IPS DF 6.9 (cell line): ENCODE data around the gene ARHGEF11.

Source experiments
- DNase-seq: peaks from one replicate; pipeline ENCODE4 v3.0.0-alpha.2; 2013; ENCODE audit warnings: low read depth, low spot score
- H3K27ac ChIP-seq: one replicate; pipeline ENCODE4 v1.5.1; 2013; ENCODE audit warnings: low read length, control low read depth
- H3K27me3 ChIP-seq: 2 replicates; pipeline ENCODE4 v1.6.1; 2013; ENCODE audit warnings: mild to moderate bottlenecking, low read length; ENCODE audit not compliant: control insufficient read depth, insufficient read depth
- H3K36me3 ChIP-seq: 2 replicates; pipeline ENCODE4 v1.6.1; 2013; ENCODE audit warnings: low read length; ENCODE audit not compliant: control insufficient read depth, insufficient read depth
- H3K4me1 ChIP-seq: 2 replicates; pipeline ENCODE4 v1.6.1; 2013; ENCODE audit warnings: low read length; ENCODE audit not compliant: control insufficient read depth, insufficient read depth
- H3K4me3 ChIP-seq: 2 replicates; pipeline ENCODE4 v1.5.1; 2013; ENCODE audit warnings: mild to moderate bottlenecking, low read length
- H3K9me3 ChIP-seq: 2 replicates; pipeline ENCODE4 v1.6.1; 2013; ENCODE audit warnings: low read length, inconsistent platforms; ENCODE audit not compliant: control insufficient read depth, insufficient read depth
- whole genome bisulfite sequencing: extraction: QIAGEN DNeasy Blood & Tissue Kit; methylation state at CpG from one replicate; pipeline ENCODE4 v1.1.7; 2013; ENCODE audit warnings: mixed read lengths, missing lambda C conversion rate; ENCODE audit not compliant: insufficient read length, insufficient coverage; 5-methylcytosine and 5-hydroxymethylcytosine counted together

Gene ARHGEF11

GRCh38 chr1:156992215-156992614 lies 53.3 kb downstream of the ARHGEF11 start:
- H3K27me3 ChIP-seq: no peaks in the 10 kb centered on the region
- no peak overlapping the region for H3K4me3 ChIP-seq
- H3K4me1 ChIP-seq: 0 out of 2 replicates have a peak, but pooled peaks cover 2% of the 10 kb centered on the region
- H3K36me3 ChIP-seq: no peaks in the 10 kb centered on the region; the same call in 1 of the 2 replicates
- no CpG with 5 or more reads among the region's 7 CpGs for WGBS
- H3K27ac ChIP-seq: no peak overlapping the region
- DNase-seq: no peak
- no peaks in the 10 kb centered on the region for H3K9me3 ChIP-seq

DNA sequence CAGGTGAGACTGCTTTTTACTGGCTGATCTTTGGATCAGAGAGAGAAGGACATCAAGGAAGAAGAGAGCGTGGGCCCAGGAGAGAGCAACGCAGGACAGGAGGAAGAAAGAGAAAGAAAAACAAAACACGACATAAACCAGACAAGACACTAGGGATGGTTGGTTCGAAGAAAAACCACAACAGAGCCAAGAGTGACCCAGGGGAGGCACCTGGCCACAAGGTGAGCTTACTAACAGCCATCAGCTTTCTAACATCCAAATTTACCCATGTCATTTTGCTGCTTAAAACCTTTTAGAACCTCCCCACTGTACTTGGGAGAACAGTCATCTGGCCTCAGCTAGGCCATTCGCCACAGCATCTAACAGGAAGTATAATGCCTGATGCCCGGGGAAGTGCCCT lies 57.8 kb downstream of the ARHGEF11 start:
- H3K9me3 ChIP-seq: no peaks in the 10 kb centered on the region
- H3K27me3 ChIP-seq: no peaks in the 10 kb centered on the region
- no peaks in the 10 kb centered on the region; the same call in 1 of the 2 replicates for H3K36me3 ChIP-seq
- H3K4me3 ChIP-seq: no peak overlapping the region
- no CpG with 5 or more reads among the region's 6 CpGs for WGBS
- DNase-seq: no peak
- 0 out of 2 replicates have a peak, but pooled peaks cover 2% of the 10 kb centered on the region for H3K4me1 ChIP-seq
- no peak overlapping the region for H3K27ac ChIP-seq

- WGBS: no CpG with 5 or more reads among the region's 4 CpGs
- Histone ChIP-seq H3K27ac (no peak overlapping the region), H3K4me1 (no peaks in the 10 kb centered on the region), H3K36me3 (peaks cover 5% of the 10 kb centered on the region; the same call in 1 of the 2 replicates), H3K27me3 (no peaks in the 10 kb centered on the region), H3K4me3 (no peak overlapping the region), H3K9me3 (no peaks in the 10 kb centered on the region)
- DNase-seq: no peak
Observed at GRCh38 chr1:156980551-156980950, 65.0 kb downstream of the ARHGEF11 start.

DNA sequence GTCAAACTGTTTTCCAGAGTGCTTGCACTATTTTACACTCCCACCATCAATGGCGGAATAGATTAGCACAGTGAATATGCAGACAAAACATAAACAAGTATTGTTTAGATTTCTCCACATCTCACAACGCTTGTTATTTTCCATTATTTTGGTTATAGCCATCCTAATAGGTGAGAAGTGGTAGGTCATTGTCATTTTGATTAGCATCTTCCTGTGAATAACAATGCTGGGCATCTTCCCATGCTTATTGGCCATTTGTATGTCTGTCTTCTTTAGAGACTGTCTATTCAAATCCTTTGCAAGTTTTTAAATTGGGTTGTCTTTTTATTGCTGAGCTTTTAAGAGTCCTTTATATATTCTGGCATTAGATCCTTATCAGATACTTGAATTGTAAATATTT lies 70.5 kb downstream of the ARHGEF11 start:
- H3K9me3 ChIP-seq: no peaks in the 10 kb centered on the region
- no peak overlapping the region for H3K27ac ChIP-seq
- WGBS: no CpG with 5 or more reads among the region's 2 CpGs
- no peak overlapping the region for H3K4me3 ChIP-seq
- peaks cover 1% of the 10 kb centered on the region; the same call in 1 of the 2 replicates for H3K4me1 ChIP-seq
- DNase-seq: no peak
- H3K27me3 ChIP-seq: no peaks in the 10 kb centered on the region
- H3K36me3 ChIP-seq: peaks cover 3% of the 10 kb centered on the region; the same call in 1 of the 2 replicates

GRCh38 chr1:156973417-156973816 lies 72.1 kb downstream of the ARHGEF11 start:
- Histone ChIP-seq H3K9me3 (no peaks in the 10 kb centered on the region), H3K27me3 (no peaks in the 10 kb centered on the region), H3K4me3 (no peak overlapping the region), H3K27ac (no peak overlapping the region), H3K36me3 (peaks cover 2% of the 10 kb centered on the region; the same call in 1 of the 2 replicates), H3K4me1 (peaks cover 1% of the 10 kb centered on the region; the same call in 1 of the 2 replicates)
- no CpG with 5 or more reads among the region's 2 CpGs for WGBS
- no peak for DNase-seq

GRCh38 chr1:156970017-156970416 lies 75.5 kb downstream of the ARHGEF11 start:
- H3K4me3 ChIP-seq: no peak overlapping the region
- H3K36me3 ChIP-seq: no peaks in the 10 kb centered on the region; the same call in 1 of the 2 replicates
- no peak for DNase-seq
- WGBS: no CpG with 5 or more reads among the region's 3 CpGs
- peaks cover 1% of the 10 kb centered on the region; the same call in 1 of the 2 replicates for H3K4me1 ChIP-seq
- no peaks in the 10 kb centered on the region for H3K9me3 ChIP-seq
- no peaks in the 10 kb centered on the region for H3K27me3 ChIP-seq
- H3K27ac ChIP-seq: no peak overlapping the region

DNA sequence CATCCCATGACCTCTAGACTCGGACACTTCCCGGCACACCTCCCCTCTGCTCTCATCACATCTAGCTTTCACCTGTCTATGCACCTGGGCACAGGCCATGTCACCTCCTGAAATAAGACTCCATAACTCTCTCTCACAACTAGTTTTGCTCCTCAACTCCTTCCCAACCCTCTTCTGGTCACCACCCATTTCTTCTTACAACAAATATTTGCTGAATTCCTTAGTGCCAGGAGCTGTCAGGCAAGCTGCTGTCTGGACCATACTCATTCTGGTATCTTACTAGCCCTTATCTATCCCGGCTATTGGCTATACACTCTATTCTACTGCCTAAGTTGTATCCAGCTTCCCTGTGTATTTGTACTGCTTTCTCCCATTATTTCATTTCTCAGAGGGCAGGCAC lies 76.0 kb downstream of the ARHGEF11 start:
- Histone ChIP-seq H3K4me3 (no peak overlapping the region), H3K27me3 (no peaks in the 10 kb centered on the region), H3K9me3 (no peaks in the 10 kb centered on the region), H3K27ac (no peak overlapping the region), H3K36me3 (no peaks in the 10 kb centered on the region; the same call in 1 of the 2 replicates), H3K4me1 (no peaks in the 10 kb centered on the region)
- WGBS: no CpG with 5 or more reads among the region's 3 CpGs
- DNase-seq: no peak

GRCh38 chr1:156964441-156964840 lies 81.1 kb downstream of the ARHGEF11 start:
- H3K4me1 ChIP-seq: no peaks in the 10 kb centered on the region
- no peak for DNase-seq
- H3K9me3 ChIP-seq: no peaks in the 10 kb centered on the region
- H3K36me3 ChIP-seq: peaks cover 17% of the 10 kb centered on the region; the same call in 1 of the 2 replicates
- no CpG with 5 or more reads among the region's 2 CpGs for WGBS
- no peak overlapping the region for H3K27ac ChIP-seq
- H3K27me3 ChIP-seq: no peaks in the 10 kb centered on the region
- H3K4me3 ChIP-seq: no peak overlapping the region

GRCh38 chr1:156963621-156964020 lies 81.9 kb downstream of the ARHGEF11 start:
- Histone ChIP-seq H3K36me3 (peaks cover 21% of the 10 kb centered on the region; the same call in 1 of the 2 replicates), H3K27me3 (no peaks in the 10 kb centered on the region), H3K9me3 (no peaks in the 10 kb centered on the region), H3K27ac (no peak overlapping the region), H3K4me3 (no peak overlapping the region), H3K4me1 (no peaks in the 10 kb centered on the region)
- WGBS: no CpG with 5 or more reads among the region's 3 CpGs
- no peak for DNase-seq

GRCh38 chr1:156961709-156962108 lies 83.8 kb downstream of the ARHGEF11 start:
- Histone ChIP-seq H3K36me3 (peaks cover 28% of the 10 kb centered on the region; the same call in 1 of the 2 replicates), H3K9me3 (no peaks in the 10 kb centered on the region), H3K4me1 (no peaks in the 10 kb centered on the region), H3K27ac (no peak overlapping the region), H3K27me3 (no peaks in the 10 kb centered on the region), H3K4me3 (no peak overlapping the region)
- no peak for DNase-seq
- no CpG with 5 or more reads among the region's 4 CpGs for WGBS

GRCh38 chr1:156959925-156960324 lies 85.6 kb downstream of the ARHGEF11 start:
- Histone ChIP-seq H3K27ac (no peak overlapping the region), H3K36me3 (peaks cover 40% of the 10 kb centered on the region; the same call in 1 of the 2 replicates), H3K4me1 (no peaks in the 10 kb centered on the region), H3K27me3 (no peaks in the 10 kb centered on the region), H3K4me3 (no peak overlapping the region), H3K9me3 (no peaks in the 10 kb centered on the region)
- DNase-seq: no peak
- no CpG with 5 or more reads among the region's 6 CpGs for WGBS
